HG02642 (cell line): Measurements from ENCODE around the gene NCBP1.
"Not testable (repeated sequence)": the region's sequence is repeated elsewhere in the genome, so short reads cannot be mapped to it uniquely, and the experiment has no call there.

Experiments
- ATAC-seq: cut with Tn5 transposase; IDR thresholded peaks from one replicate; pipeline ENCODE4 v1.9.1; 2021; ENCODE audit warnings: mild to moderate bottlenecking; ENCODE audit not compliant: unreplicated experiment, poor library complexity

NCBP1 gene

DNA sequence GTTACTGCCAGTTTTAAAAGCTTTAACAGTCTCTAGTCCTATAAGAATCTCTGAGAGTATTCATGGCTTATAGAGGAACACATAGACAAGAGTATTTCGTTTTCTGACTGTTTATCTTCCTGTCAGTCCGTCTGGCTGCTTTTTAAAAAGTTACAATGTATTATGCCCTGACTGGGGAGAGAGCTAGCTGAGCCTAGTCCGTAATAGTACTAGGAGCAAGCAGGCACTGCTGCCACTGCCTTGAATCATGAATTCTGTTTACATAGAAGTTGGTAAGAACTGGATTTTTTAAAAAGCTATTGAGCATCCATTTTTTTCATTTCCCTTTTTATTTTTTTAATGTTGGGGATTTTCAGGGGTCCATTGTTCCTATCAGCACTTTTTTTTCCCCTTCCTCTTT, 37.0 kb downstream of the NCBP1 start:
- no peak for ATAC-seq

DNA sequence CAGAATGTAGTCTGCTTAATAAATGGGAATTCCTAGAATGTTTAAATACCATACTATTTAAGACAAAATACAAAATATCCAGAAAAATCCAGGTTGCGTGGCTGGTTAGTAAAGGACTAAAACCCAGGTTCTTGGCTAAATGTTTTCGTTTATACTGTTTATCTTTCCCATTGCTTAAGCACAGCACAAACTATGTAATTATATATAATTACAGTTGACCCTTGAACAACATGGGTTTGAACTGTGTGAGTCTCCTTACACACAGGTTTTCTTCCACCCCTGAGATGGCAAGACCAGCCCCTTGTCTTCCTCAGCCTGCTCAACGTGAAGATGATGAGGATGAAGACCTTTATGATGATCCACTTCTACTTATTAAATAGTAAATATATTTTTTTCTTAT, 38.8 kb downstream of the NCBP1 start:
- no peak for ATAC-seq

DNA sequence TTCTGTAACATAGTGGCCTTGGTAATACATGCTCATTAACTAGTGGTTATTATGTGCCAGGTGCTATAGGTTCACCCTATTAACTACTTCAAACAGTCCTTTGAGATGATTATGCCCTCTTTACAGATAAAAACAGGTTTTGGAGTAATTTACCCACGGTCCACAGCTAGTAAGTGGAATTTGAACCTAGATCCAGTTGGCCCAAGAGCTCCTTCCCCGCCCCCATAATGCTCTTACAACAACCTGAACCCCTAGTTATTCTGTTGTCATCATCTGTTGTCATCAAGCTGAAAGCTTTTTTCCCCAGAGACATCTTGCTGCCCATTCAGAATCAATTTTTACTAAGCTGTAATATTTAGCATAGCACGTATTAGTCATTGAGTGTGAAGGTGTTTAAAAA, 40.3 kb downstream of the NCBP1 start:
- no peak for ATAC-seq

DNA sequence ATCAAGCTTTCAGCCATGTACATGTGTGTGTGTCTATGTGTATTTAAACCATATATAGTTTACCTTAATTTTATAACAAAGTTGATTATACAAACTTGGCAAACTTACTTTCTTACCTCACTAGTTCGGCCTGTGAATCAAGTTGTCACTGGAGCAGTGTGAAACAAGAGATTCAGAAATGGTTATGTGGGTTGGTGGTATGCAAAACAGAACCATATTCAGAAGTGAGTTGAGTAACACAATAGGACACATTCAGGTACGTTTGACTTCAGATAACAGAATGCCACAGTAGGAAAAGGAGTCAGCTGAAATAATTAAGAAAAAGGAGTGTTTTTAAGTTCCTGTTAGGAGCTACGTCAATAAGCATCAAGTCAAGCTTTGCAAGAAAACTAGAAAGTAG, 42.0 kb downstream of the NCBP1 start:
- ATAC-seq, result peak; percentile 54

DNA sequence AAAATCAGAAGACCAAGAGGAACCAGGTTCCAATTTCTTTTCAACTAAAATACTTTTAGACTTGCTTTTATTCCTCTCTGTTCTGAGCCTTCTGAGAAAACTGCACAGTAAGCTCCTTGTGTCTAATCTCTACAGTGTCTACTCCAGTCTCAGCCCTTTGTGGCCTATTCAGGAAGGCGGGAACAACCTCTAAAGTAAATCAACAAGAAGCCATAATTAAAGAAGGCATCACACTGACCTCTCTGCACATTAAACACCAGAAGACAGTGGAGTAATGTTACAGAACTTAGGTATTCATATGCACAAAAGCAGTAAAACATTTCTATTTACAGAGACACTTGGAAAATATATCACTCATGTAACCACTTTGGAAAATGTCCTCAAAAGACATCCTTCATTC, 48.6 kb downstream of the NCBP1 start:
- no peak for ATAC-seq

- no peak for ATAC-seq
Measured at GRCh38 chr9:97688654-97689053, 55.0 kb downstream of the NCBP1 start.

GRCh38 chr9:97689401-97690180, 56.0 kb downstream of the NCBP1 start:
- no peak for ATAC-seq

- no peak for ATAC-seq
Measured at GRCh38 chr9:97694769-97695168, 61.1 kb downstream of the NCBP1 start.

DNA sequence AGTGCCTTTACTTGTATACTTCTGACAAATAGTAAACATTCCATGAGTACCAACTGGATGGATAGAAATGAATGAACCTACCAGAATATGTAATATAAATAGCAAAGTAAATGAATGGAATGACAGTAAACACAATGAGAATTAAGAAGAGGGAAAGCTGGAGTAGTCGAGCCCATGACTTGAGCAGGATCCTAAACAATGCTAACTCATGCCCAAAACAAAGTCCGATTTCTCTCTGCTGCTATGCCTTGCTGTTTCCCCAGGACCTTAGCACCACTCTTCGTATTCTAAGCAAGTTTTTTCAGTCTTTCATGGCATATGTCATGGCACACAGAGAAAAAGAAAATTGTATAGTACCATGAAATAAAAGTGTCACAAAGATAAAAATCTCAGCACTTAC, 61.8 kb downstream of the NCBP1 start:
- ATAC-seq, result no peak

DNA sequence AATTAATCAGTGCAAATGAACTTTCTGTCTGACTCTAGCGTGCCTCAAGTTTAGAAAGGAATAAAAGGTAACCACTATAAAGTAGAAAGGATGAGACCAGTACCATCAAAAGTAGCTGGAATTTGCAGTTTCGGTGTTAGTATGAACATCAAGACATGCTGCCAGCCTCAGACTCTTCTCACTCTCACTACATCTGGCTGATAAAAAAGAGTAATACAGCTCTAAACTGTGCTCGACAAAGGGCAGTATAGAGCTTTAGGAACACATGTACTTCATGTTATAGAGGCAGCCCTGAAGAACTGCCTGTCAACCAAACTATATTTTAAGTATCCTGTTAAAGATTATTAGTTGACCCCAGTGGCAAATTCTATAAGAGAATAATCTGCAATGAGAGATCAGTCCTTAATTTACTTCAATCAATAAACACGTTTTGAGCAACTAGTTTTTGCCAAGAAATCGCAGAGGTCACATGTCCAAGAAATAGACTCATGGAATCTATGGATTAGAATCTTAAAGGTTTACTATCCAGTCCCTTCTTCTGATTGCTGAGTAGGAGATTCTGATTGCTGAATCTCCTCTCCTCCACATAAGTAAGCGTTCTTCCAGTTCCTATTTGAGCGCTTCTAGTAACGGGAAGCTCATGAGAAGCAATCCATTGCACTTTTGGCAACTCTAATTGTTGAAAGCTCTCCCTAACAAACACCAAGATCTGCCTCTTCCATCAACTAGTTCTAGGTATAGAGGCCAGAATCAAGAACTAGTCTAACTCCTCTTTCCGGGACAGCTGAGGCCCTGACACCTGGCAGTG, 62.6 kb downstream of the NCBP1 start:
- ATAC-seq, result no peak

- peak; percentile 93 for ATAC-seq
Measured at GRCh38 chr9:97696803-97697601, 63.4 kb downstream of the NCBP1 start, which contains the start of gene XPA. TSS of gene XPA (minus strand) at chr9:97697340. CDS start at chr9:97697292, 48 bp downstream.

GRCh38 chr9:97697837-97698236, 64.2 kb downstream of the NCBP1 start:
- ATAC-seq, result no peak

GRCh38 chr9:97698865-97699264, 65.2 kb downstream of the NCBP1 start:
- ATAC-seq, result no peak

- ATAC-seq, result not testable (repeated sequence)
Measured at GRCh38 chr9:97699281-97699680, 65.7 kb downstream of the NCBP1 start.

GRCh38 chr9:97699824-97700223, 66.2 kb downstream of the NCBP1 start:
- not testable (repeated sequence) for ATAC-seq

DNA sequence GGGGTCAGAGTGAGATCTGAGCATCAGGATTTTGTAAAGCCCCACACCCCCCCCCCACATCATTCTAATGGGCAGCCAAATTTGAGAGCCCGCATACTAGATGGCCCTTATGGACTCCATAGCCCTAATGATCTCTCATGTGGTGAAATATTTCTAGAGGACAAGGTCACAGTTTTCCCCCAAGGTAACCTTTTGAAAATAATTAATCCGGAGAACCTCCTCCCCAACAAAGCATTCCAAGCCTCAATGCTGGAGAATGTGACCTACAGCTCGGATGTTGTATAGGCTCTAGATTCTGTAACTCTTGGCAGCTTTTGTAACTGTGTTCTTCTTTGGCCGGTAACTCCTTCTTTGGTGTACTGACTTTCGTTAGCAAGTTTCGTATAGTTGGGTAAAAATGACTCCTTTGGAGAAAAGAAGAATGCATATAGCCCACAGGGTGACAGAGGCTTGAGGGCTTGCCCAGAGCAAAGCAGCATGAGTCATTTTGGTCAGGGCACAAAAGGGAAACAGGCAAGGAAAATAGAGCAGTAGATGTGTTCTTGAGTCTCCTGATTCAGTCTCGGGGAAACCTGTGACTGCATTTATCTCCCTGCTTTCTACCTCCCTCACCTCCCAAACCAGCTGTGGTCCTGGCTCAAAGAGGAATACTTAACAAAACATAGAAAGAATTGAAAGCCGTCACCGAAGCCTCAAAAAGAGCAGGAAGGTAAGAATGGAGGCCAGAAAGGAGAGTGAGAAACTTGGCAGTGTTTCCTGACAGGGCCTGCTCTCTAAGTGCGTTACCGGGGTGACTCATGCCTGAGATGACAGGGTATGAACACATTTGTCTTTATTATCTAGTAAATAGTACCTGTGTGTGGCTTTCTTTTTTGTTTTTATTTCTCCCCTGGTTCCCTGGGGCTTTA, 70.1 kb downstream of the NCBP1 start:
- ATAC-seq, result no peak

DNA sequence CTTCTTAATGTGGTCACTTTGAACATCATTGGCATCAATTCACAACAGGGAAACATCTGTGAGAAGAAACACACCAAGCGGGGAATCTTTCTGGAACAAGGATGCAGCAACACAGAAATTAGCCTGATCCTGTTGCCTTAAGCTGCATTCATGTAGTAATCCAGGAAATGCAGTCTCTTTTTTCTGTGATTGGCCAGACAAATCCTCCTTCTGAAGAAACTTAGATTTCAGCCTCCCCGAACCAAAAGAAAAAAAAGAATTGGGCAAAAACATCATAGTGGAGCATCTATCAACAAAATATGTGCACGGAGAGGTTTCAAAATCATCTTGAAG, 70.7 kb downstream of the NCBP1 start:
- ATAC-seq, result no peak

GRCh38 chr9:97704851-97705250, 71.2 kb downstream of the NCBP1 start:
- no peak for ATAC-seq

DNA sequence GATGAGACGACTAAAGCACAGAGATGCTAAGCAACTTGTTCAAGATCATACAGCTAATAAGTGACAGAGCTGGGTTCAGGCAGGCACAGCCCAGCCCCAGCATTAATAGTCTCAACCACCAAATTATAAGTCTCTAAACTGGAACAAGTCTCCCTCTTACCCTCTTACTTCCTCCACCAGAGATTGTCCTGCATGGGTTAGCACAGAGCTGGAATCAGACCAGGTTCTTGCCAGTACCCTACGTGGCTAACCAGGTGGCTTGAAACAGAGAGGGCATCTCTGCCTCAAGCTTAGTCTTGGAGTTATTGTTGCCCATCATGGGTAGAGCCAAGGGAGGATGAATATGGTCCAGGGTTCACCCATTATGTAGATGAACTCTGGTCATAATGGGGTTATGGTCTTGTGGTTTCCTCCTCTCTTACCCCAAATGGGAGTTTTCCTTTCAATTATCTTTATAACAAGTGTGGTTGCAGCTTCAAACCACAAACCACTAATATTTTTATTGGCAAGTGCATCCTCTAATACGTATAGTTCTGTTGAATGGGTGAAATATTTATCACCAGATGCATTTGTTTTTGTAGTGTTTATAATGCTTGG, 71.8 kb downstream of the NCBP1 start:
- ATAC-seq, result no peak

GRCh38 chr9:97706246-97706645, 72.6 kb downstream of the NCBP1 start:
- no peak for ATAC-seq
